WTC11 (cell line): Measurements from ENCODE around the gene GPS2. TPM values are rescaled to one million over a fixed set of nuclear protein-coding genes. Genes with fewer than 3 reads are reported as not detected.

Experiments
- ARID4B ChIP-seq: sonication (generic); formaldehyde crosslinking; IDR thresholded peaks from 2 replicates; pipeline ENCODE4 v1.8.0; 2023; ENCODE audit warnings: missing genetic modification reagents, mild to moderate bottlenecking, borderline replicate concordance
- EMX1 ChIP-seq: fragments of 250-450 bp; sonication (Bioruptor Pico); IDR thresholded peaks from 2 replicates; pipeline ENCODE4 v1.8.0; 2021; ENCODE audit warnings: mild to moderate bottlenecking
- FOXK1 ChIP-seq: sonication (generic); formaldehyde crosslinking; IDR thresholded peaks from 2 replicates; pipeline ENCODE4 v1.8.0; 2022; ENCODE audit warnings: mild to moderate bottlenecking, moderate library complexity, missing genetic modification reagents
- FOXP1 ChIP-seq: sonication (generic); formaldehyde crosslinking; IDR thresholded peaks from 2 replicates; pipeline ENCODE4 v1.8.0; 2022; ENCODE audit warnings: missing genetic modification reagents, mild to moderate bottlenecking, moderate library complexity, borderline replicate concordance
- FOXP4 ChIP-seq: sonication (generic); formaldehyde crosslinking; IDR thresholded peaks from 2 replicates; pipeline ENCODE4 v1.8.0; 2022; ENCODE audit warnings: mild to moderate bottlenecking, missing genetic modification reagents
- GABPB1 ChIP-seq: sonication (generic); formaldehyde crosslinking; IDR thresholded peaks from 2 replicates; pipeline ENCODE4 v1.8.1; 2023; ENCODE audit warnings: mild to moderate bottlenecking, missing genetic modification reagents
- GTF2I ChIP-seq: fragments of 250-450 bp; sonication (Bioruptor Pico); conservative IDR thresholded peaks from 2 replicates; pipeline ENCODE4 v1.4.0; 2021; ENCODE audit warnings: mild to moderate bottlenecking
- MYBL2 ChIP-seq: sonication (generic); formaldehyde crosslinking; IDR thresholded peaks from 2 replicates; pipeline ENCODE4 v1.8.1; 2023; ENCODE audit warnings: mild to moderate bottlenecking, moderate library complexity, missing genetic modification reagents
- NR1H2 ChIP-seq: sonication (generic); formaldehyde crosslinking; IDR thresholded peaks from 2 replicates; pipeline ENCODE4 v1.9.0; 2021; ENCODE audit warnings: mild to moderate bottlenecking, moderate library complexity, missing genetic modification reagents
- NR3C1 ChIP-seq: sonication (generic); formaldehyde crosslinking; conservative IDR thresholded peaks from 2 replicates; pipeline ENCODE4 v1.8.1; 2023; ENCODE audit warnings: low read depth, mild to moderate bottlenecking, missing genetic modification reagents
- PRRX2 ChIP-seq: fragments of 250-450 bp; sonication (Bioruptor Pico); IDR thresholded peaks from 2 replicates; pipeline ENCODE4 v1.8.0; 2021; ENCODE audit warnings: mild to moderate bottlenecking
- RELA ChIP-seq: sonication (generic); formaldehyde crosslinking; IDR thresholded peaks from 2 replicates; pipeline ENCODE4 v1.8.1; 2022; ENCODE audit warnings: missing genetic modification reagents, mild to moderate bottlenecking, borderline replicate concordance
- RORB ChIP-seq: fragments of 250-450 bp; sonication (Bioruptor Pico); IDR thresholded peaks from 2 replicates; pipeline ENCODE4 v1.9.0; 2021; ENCODE audit warnings: mild to moderate bottlenecking
- SMAD3 ChIP-seq: sonication (generic); formaldehyde crosslinking; IDR thresholded peaks from 2 replicates; pipeline ENCODE4 v1.8.0; 2022; ENCODE audit warnings: missing genetic modification reagents, mild to moderate bottlenecking, borderline replicate concordance
- TEAD1 ChIP-seq: sonication (generic); formaldehyde crosslinking; IDR thresholded peaks from 2 replicates; pipeline ENCODE4 v1.8.0; 2022; ENCODE audit warnings: mild to moderate bottlenecking, missing genetic modification reagents
- TEAD4 ChIP-seq: sonication (generic); formaldehyde crosslinking; IDR thresholded peaks from 2 replicates; pipeline ENCODE4 v1.8.0; 2022; ENCODE audit warnings: mild to moderate bottlenecking, missing genetic modification reagents
- ZNF317 ChIP-seq: sonication (generic); formaldehyde crosslinking; IDR thresholded peaks from 2 replicates; pipeline ENCODE4 v1.8.1; 2023; ENCODE audit warnings: low read depth, mild to moderate bottlenecking, moderate library complexity, missing genetic modification reagents, borderline replicate concordance
- ZNF671 ChIP-seq: fragments of 250-450 bp; sonication (Bioruptor Pico); IDR thresholded peaks from 2 replicates; pipeline ENCODE4 v1.8.0; 2021; ENCODE audit warnings: mild to moderate bottlenecking
- total RNA-seq: library from RNA; stranded (reverse); gene quantifications from 3 replicates; pipeline ENCODE4 v1.2.3, GENCODE V29; 2021
- TF ChIP-seq, protein P1 (sequence below): sonication (generic); formaldehyde crosslinking; IDR thresholded peaks from 2 replicates; pipeline ENCODE4 v1.8.1; 2023; ENCODE audit warnings: mild to moderate bottlenecking, missing genetic modification reagents, moderate library complexity
- TF ChIP-seq, protein P2 (sequence below): sonication (generic); formaldehyde crosslinking; IDR thresholded peaks from 2 replicates; pipeline ENCODE4 v1.8.1; 2023; ENCODE audit warnings: mild to moderate bottlenecking, missing genetic modification reagents
- TF ChIP-seq, protein P3 (sequence below): sonication (generic); formaldehyde crosslinking; IDR thresholded peaks from 2 replicates; pipeline ENCODE4 v1.8.1; 2023; ENCODE audit warnings: mild to moderate bottlenecking, missing genetic modification reagents

GPS2 gene
- total RNA-seq, 1 experiment from 2014 or later: 55.9 TPM

- peak; percentile 81; the same call in 1 of the 2 replicates for TF ChIP-seq SMAD3 (CRISPR knock-in tag)
- no peak for TF ChIP-seq RELA (CRISPR knock-in tag)
- no peak for TF ChIP-seq NR1H2 (CRISPR knock-in tag)
- TF ChIP-seq GTF2I (CRISPR knock-in tag): peak; percentile 68; the same call in 1 of the 2 replicates
- peak; percentile 90; the same call in 1 of the 2 replicates for TF ChIP-seq ARID4B (CRISPR knock-in tag)
- peak; percentile 86 for TF ChIP-seq FOXK1 (CRISPR knock-in tag)
- peak; percentile 27; the same call in 1 of the 2 replicates for TF ChIP-seq ZNF317 (CRISPR knock-in tag)
- TF ChIP-seq RORB: no peak
- TF ChIP-seq FOXP4 (CRISPR knock-in tag): peak; percentile 94
- TF ChIP-seq GABPB1 (CRISPR knock-in tag): peak; percentile 54; the same call in 1 of the 2 replicates
- 0 out of 2 replicates have a peak, but pooled peaks have one; percentile 55 for TF ChIP-seq TEAD4 (CRISPR knock-in tag)
- peak; percentile 89 for TF ChIP-seq FOXP1 (CRISPR knock-in tag)
- TF ChIP-seq ZNF671 (CRISPR knock-in tag): no peak
- TF ChIP-seq, protein P1, sequence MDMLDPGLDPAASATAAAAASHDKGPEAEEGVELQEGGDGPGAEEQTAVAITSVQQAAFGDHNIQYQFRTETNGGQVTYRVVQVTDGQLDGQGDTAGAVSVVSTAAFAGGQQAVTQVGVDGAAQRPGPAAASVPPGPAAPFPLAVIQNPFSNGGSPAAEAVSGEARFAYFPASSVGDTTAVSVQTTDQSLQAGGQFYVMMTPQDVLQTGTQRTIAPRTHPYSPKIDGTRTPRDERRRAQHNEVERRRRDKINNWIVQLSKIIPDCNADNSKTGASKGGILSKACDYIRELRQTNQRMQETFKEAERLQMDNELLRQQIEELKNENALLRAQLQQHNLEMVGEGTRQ (CRISPR knock-in tag): peak; percentile 85
- no peak for TF ChIP-seq PRRX2 (CRISPR knock-in tag)
- TF ChIP-seq TEAD1: peak; percentile 97
- TF ChIP-seq MYBL2 (CRISPR knock-in tag): peak; percentile 84; the same call in 1 of the 2 replicates
- TF ChIP-seq EMX1 (CRISPR knock-in tag): no peak
- TF ChIP-seq NR3C1 (CRISPR knock-in tag): peak; percentile 66; the same call in 1 of the 2 replicates
- TF ChIP-seq, protein P2, sequence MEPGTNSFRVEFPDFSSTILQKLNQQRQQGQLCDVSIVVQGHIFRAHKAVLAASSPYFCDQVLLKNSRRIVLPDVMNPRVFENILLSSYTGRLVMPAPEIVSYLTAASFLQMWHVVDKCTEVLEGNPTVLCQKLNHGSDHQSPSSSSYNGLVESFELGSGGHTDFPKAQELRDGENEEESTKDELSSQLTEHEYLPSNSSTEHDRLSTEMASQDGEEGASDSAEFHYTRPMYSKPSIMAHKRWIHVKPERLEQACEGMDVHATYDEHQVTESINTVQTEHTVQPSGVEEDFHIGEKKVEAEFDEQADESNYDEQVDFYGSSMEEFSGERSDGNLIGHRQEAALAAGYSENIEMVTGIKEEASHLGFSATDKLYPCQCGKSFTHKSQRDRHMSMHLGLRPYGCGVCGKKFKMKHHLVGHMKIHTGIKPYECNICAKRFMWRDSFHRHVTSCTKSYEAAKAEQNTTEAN: peak; percentile 81; the same call in 1 of the 2 replicates
- TF ChIP-seq, protein P3, sequence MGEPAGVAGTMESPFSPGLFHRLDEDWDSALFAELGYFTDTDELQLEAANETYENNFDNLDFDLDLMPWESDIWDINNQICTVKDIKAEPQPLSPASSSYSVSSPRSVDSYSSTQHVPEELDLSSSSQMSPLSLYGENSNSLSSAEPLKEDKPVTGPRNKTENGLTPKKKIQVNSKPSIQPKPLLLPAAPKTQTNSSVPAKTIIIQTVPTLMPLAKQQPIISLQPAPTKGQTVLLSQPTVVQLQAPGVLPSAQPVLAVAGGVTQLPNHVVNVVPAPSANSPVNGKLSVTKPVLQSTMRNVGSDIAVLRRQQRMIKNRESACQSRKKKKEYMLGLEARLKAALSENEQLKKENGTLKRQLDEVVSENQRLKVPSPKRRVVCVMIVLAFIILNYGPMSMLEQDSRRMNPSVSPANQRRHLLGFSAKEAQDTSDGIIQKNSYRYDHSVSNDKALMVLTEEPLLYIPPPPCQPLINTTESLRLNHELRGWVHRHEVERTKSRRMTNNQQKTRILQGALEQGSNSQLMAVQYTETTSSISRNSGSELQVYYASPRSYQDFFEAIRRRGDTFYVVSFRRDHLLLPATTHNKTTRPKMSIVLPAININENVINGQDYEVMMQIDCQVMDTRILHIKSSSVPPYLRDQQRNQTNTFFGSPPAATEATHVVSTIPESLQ: no peak
Observed at GRCh38 chr17:7296189-7296861, 18.8 kb downstream of the GPS2 start (continued).
